Trophoblast cell (in vitro differentiated cells and primary cell): ENCODE results near the gene THRA.

Experiments
- DNase-seq, 2 donors: peaks; one replicate each; pipeline ENCODE4 v3.0.0-alpha.2; 2016
- H2AFZ ChIP-seq: 2 replicates; pipeline ENCODE4 v1.6.1; 2013; ENCODE audit warnings: low read length, moderate library complexity, mild to moderate bottlenecking; ENCODE audit not compliant: insufficient read depth, poor library complexity
- H2AK5ac ChIP-seq: 2 replicates; pipeline ENCODE4 v1.6.1; 2013; ENCODE audit warnings: mild to moderate bottlenecking, low read length
- H2BK120ac ChIP-seq: 2 replicates; pipeline ENCODE4 v1.6.1; 2013; ENCODE audit warnings: low read length, mild to moderate bottlenecking, moderate library complexity; ENCODE audit not compliant: insufficient read depth, poor library complexity
- H2BK12ac ChIP-seq: 2 replicates; pipeline ENCODE4 v1.6.1; 2013; ENCODE audit warnings: mild to moderate bottlenecking, low read length, moderate library complexity
- H2BK5ac ChIP-seq: 2 replicates; pipeline ENCODE4 v1.6.1; 2013; ENCODE audit warnings: low read length, low read depth, moderate library complexity, mild to moderate bottlenecking; ENCODE audit not compliant: poor library complexity
- H3K14ac ChIP-seq: 2 replicates; pipeline ENCODE4 v1.6.1; 2013; ENCODE audit warnings: mild to moderate bottlenecking, low read length
- H3K18ac ChIP-seq: 2 replicates; pipeline ENCODE4 v1.6.1; 2013; ENCODE audit warnings: mild to moderate bottlenecking, low read length
- H3K23ac ChIP-seq: 2 replicates; pipeline ENCODE4 v1.6.1; 2013; ENCODE audit warnings: low read length
- H3K27ac ChIP-seq: 2 replicates; pipeline ENCODE4 v1.5.1; 2013; ENCODE audit warnings: low read depth, mild to moderate bottlenecking, inconsistent platforms, low read length, moderate library complexity
- H3K27me3 ChIP-seq: 2 replicates; pipeline ENCODE4 v1.6.1; 2013; ENCODE audit warnings: inconsistent platforms, mild to moderate bottlenecking, low read length, moderate library complexity; ENCODE audit not compliant: insufficient read depth
- H3K36me3 ChIP-seq, 2 experiments: 1 replicate in 1 of 2; 2 replicates in 1 of 2; pipeline ENCODE4 v1.6.1; 2013; ENCODE audit warnings: low read length in 2 of 2, mild to moderate bottlenecking in 2 of 2, moderate library complexity in 1 of 2; ENCODE audit not compliant: insufficient read depth in 2 of 2, control insufficient read depth in 1 of 2
- H3K4ac ChIP-seq: 2 replicates; pipeline ENCODE4 v1.6.1; 2013; ENCODE audit warnings: low read depth, mild to moderate bottlenecking, low read length, moderate library complexity
- H3K4me1 ChIP-seq, 2 experiments: 1 replicate in 1 of 2; 2 replicates in 1 of 2; pipeline ENCODE4 v1.6.1; 2013; ENCODE audit warnings: low read length in 2 of 2, mild to moderate bottlenecking in 2 of 2, moderate library complexity in 1 of 2; ENCODE audit not compliant: insufficient read depth in 2 of 2, control insufficient read depth in 1 of 2
- H3K4me2 ChIP-seq: 2 replicates; pipeline ENCODE4 v1.6.1; 2013; ENCODE audit warnings: inconsistent platforms, mild to moderate bottlenecking, low read length, moderate library complexity
- H3K4me3 ChIP-seq: 2 replicates; pipeline ENCODE4 v1.5.1; 2013; ENCODE audit warnings: mild to moderate bottlenecking, low read depth, low read length, inconsistent platforms
- H3K79me1 ChIP-seq: one replicate; pipeline ENCODE4 v1.6.1; 2013; ENCODE audit warnings: low read length
- H3K79me2 ChIP-seq: 2 replicates; pipeline ENCODE4 v1.6.1; 2013; ENCODE audit warnings: low read length, mild to moderate bottlenecking; ENCODE audit not compliant: control insufficient read depth, insufficient read depth, poor library complexity
- H3K9ac ChIP-seq: 2 replicates; pipeline ENCODE4 v1.6.1; 2013; ENCODE audit warnings: mild to moderate bottlenecking, low read length
- H3K9me3 ChIP-seq: 2 replicates; pipeline ENCODE4 v1.6.1; 2013; ENCODE audit warnings: low read depth, mild to moderate bottlenecking, control low read depth, inconsistent platforms, low read length; ENCODE audit not compliant: insufficient read depth
- H4K12ac ChIP-seq: 2 replicates; pipeline ENCODE4 v1.6.1; 2013; ENCODE audit warnings: low read depth, mild to moderate bottlenecking, low read length, moderate library complexity
- H4K8ac ChIP-seq: 2 replicates; pipeline ENCODE4 v1.6.1; 2013; ENCODE audit warnings: low read depth, mild to moderate bottlenecking, low read length, moderate library complexity
- H4K91ac ChIP-seq: one replicate; pipeline ENCODE4 v1.6.1; 2013; ENCODE audit warnings: low read depth, mild to moderate bottlenecking, low read length, moderate library complexity
- WGBS: extraction: QIAGEN DNeasy Blood & Tissue Kit; methylation state at CpG from one replicate; pipeline ENCODE4 v1.1.7; 2013; ENCODE audit warnings: missing lambda C conversion rate; ENCODE audit not compliant: insufficient read length, insufficient coverage; ENCODE audit errors: extremely low coverage; 5-methylcytosine and 5-hydroxymethylcytosine counted together

The THRA gene

GRCh38 chr17:40031706-40032105 is 31.1 kb upstream of the THRA start:
- H3K9me3 ChIP-seq: peaks cover 2% of the 10 kb centered on the region
- H3K18ac ChIP-seq: no peak overlapping the region
- no peaks in the 10 kb centered on the region for H3K27me3 ChIP-seq
- no peaks in the 10 kb centered on the region for H3K79me2 ChIP-seq
- no peak overlapping the region for H2AK5ac ChIP-seq
- H4K8ac ChIP-seq: no peak overlapping the region
- H3K4me2 ChIP-seq: no peak overlapping the region
- H4K12ac ChIP-seq: no peak overlapping the region
- no peak overlapping the region for H3K27ac ChIP-seq
- no peak overlapping the region for H4K91ac ChIP-seq
- H3K23ac ChIP-seq: no peak overlapping the region
- no peak for DNase-seq
- H3K9ac ChIP-seq: peak overlapping the region; percentile 43
- H3K14ac ChIP-seq: no peak overlapping the region
- no peak overlapping the region for H2BK5ac ChIP-seq
- H3K4ac ChIP-seq: no peak overlapping the region
- no peaks in the 10 kb centered on the region for H3K4me1 ChIP-seq
- peak overlapping the region; percentile 6 for H3K4me3 ChIP-seq
- WGBS: no CpG with 5 or more reads among the region's 11 CpGs
- no peak overlapping the region for H2BK120ac ChIP-seq
- H3K79me1 ChIP-seq: no peaks in the 10 kb centered on the region
- H3K36me3 ChIP-seq: peaks cover 57 to 68% of the 10 kb centered on the region in 2 experiments
- H2AFZ ChIP-seq: no peak overlapping the region
- H2BK12ac ChIP-seq: no peak overlapping the region

GRCh38 chr17:40032322-40033320 is 30.1 kb upstream of the THRA start:
- Histone ChIP-seq H3K4me1 (no peaks in the 10 kb centered on the region), H3K79me2 (no peaks in the 10 kb centered on the region), H3K36me3 (peaks cover 56 to 62% of the 10 kb centered on the region in 2 experiments), H3K4me3 (no peak overlapping the region), H3K27me3 (no peaks in the 10 kb centered on the region), H2BK5ac (no peak overlapping the region), H4K8ac (no peak overlapping the region), H4K12ac (no peak overlapping the region), H2BK12ac (no peak overlapping the region), H3K14ac (no peak overlapping the region), H3K27ac (no peak overlapping the region), H2BK120ac (no peak overlapping the region), H3K18ac (no peak overlapping the region), H2AK5ac (no peak overlapping the region), H3K4ac (no peak overlapping the region), H3K9ac (no peak overlapping the region), H3K9me3 (peaks cover 2% of the 10 kb centered on the region), H2AFZ (no peak overlapping the region), H3K79me1 (no peaks in the 10 kb centered on the region), H3K23ac (no peak overlapping the region), H4K91ac (no peak overlapping the region), H3K4me2 (no peak overlapping the region)
- no peak for DNase-seq
- WGBS: no CpG with 5 or more reads among the region's 23 CpGs

GRCh38 chr17:40033339-40033738 is 29.4 kb upstream of the THRA start:
- no CpG with 5 or more reads among the region's 8 CpGs for WGBS
- Histone ChIP-seq H4K8ac (no peak overlapping the region), H2BK5ac (no peak overlapping the region), H3K27me3 (no peaks in the 10 kb centered on the region), H3K9me3 (peaks cover 2% of the 10 kb centered on the region), H3K23ac (no peak overlapping the region), H3K4me2 (no peak overlapping the region), H2BK12ac (no peak overlapping the region), H3K27ac (no peak overlapping the region), H2BK120ac (no peak overlapping the region), H3K4me1 (no peaks in the 10 kb centered on the region), H2AFZ (no peak overlapping the region), H4K12ac (no peak overlapping the region), H3K79me2 (no peaks in the 10 kb centered on the region), H4K91ac (no peak overlapping the region), H3K79me1 (no peaks in the 10 kb centered on the region), H3K36me3 (peaks cover 54 to 60% of the 10 kb centered on the region in 2 experiments), H3K4ac (no peak overlapping the region), H2AK5ac (no peak overlapping the region), H3K18ac (no peak overlapping the region), H3K4me3 (no peak overlapping the region), H3K9ac (no peak overlapping the region), H3K14ac (no peak overlapping the region)
- DNase-seq: no peak

- DNase-seq: no peak
- Histone ChIP-seq H3K79me2 (no peaks in the 10 kb centered on the region), H3K4me3 (no peak overlapping the region), H3K4ac (no peak overlapping the region), H3K79me1 (no peaks in the 10 kb centered on the region), H2AFZ (no peak overlapping the region), H2BK12ac (no peak overlapping the region), H3K9me3 (peaks cover 2% of the 10 kb centered on the region), H3K14ac (no peak overlapping the region), H3K27me3 (no peaks in the 10 kb centered on the region), H3K36me3 (peaks cover 43 to 48% of the 10 kb centered on the region in 2 experiments), H4K91ac (no peak overlapping the region), H3K23ac (no peak overlapping the region), H3K9ac (no peak overlapping the region), H3K4me1 (no peaks in the 10 kb centered on the region), H2BK120ac (no peak overlapping the region), H3K4me2 (no peak overlapping the region), H4K8ac (no peak overlapping the region), H3K18ac (no peak overlapping the region), H3K27ac (no peak overlapping the region), H2BK5ac (no peak overlapping the region), H2AK5ac (no peak overlapping the region), H4K12ac (no peak overlapping the region)
- no CpG with 5 or more reads among the region's 8 CpGs for WGBS
Measured at GRCh38 chr17:40034426-40035161, 28.2 kb upstream of the THRA start.
